Heart left ventricle (tissue), 13 donors: ENCODE measurements around the gene BCL7C.

Experiments used
- CTCF ChIP-seq, 12 donors: fragments of 200-600 bp; sonication (generic) in 4 of 12; IDR thresholded peaks; one replicate each; pipeline versions ENCODE4 v1.5.0 to v1.8.0; 2018 to 2022; ENCODE audit warnings: antibody characterized with exemption in 12 of 12, mild to moderate bottlenecking in 5 of 12
- POLR2A ChIP-seq, 2 donors: fragments of 450-650 bp; IDR thresholded peaks; one replicate each; pipeline ENCODE4 v1.6.1; 2017; ENCODE audit warnings: antibody characterized with exemption in 2 of 2, mild to moderate bottlenecking in 2 of 2, moderate library complexity in 2 of 2
- donor health status: ischemic (EF 13 %, LVEDD 7.1; RV severe dilation, severe dysfunction).
- donor health status: DM: no; HTN: yes; CAD: no.
- donor health status: DM: no; HTN: no; CAD: no.
- donor health status: ischemic (EF 25% LVEDD 6.9; RV normal size, moderate dysfunction).
- donor health status: ischemic (EF 25% LVEDD 5.7; RV mildly dilated, moderate dysfunction).
- donor health status: ischemic (EF 35%, LVEDD 5.7; RV mildly dilated, moderate dysfunction).
- donor health status: nonischemic (EF 11% LVEDD 7.7; RV severe dilation, severe dysfunction).
- donor health status: DM: yes; HTN: yes; CAD: no.
- donor health status: PGD.
- donor health status: ischemic (EF 29% LVEDD 5.4; RV normal size, mild dysfunction).
- donor health status: nonischemic (EF 23%, LVEDD 6.1; RV moderate dilation, normal function).

GRCh38 chr16:30882429-30883310, 11.2 kb downstream of the BCL7C start:
- TF ChIP-seq CTCF (IDR thresholded peaks at IDR 0.05) (no peak), POLR2A (IDR thresholded peaks at IDR 0.05) (no peak)
